ENCODE data around the gene CD22.

Gene CD22

GRCh38 chr19:35295792-35296462, 33.1 kb upstream of the CD22 start:
- DNase-seq (ENCODE audit: low read depth, low spot score): no peak

- DNase-seq (ENCODE audit: low read depth, low spot score): no peak
These were observed 32.1 kb upstream of the CD22 start for GRCh38 chr19:35296644-35297514.

- DNase-seq (ENCODE audit: low read depth, low spot score): no peak
These were observed 31.5 kb upstream of the CD22 start for GRCh38 chr19:35297515-35297848.

GRCh38 chr19:35297922-35298321, 31.1 kb upstream of the CD22 start:
- no peak for DNase-seq (ENCODE audit: low read depth, low spot score)

- DNase-seq (ENCODE audit: low read depth, low spot score): no peak
These were observed 30.4 kb upstream of the CD22 start for GRCh38 chr19:35298561-35298972.

- DNase-seq (ENCODE audit: low read depth, low spot score): no peak
These were observed 29.3 kb upstream of the CD22 start for GRCh38 chr19:35299523-35300338.

GRCh38 chr19:35300339-35300649, 28.7 kb upstream of the CD22 start:
- no peak for DNase-seq (ENCODE audit: low read depth, low spot score)

GRCh38 chr19:35301961-35302360, 27.0 kb upstream of the CD22 start:
- DNase-seq (ENCODE audit: low read depth, low spot score): no peak

- no peak for DNase-seq (ENCODE audit: low read depth, low spot score)
These were observed 26.5 kb upstream of the CD22 start for GRCh38 chr19:35302446-35302845.

GRCh38 chr19:35303357-35303915, 25.6 kb upstream of the CD22 start:
- no peak for DNase-seq (ENCODE audit: low read depth, low spot score)

GRCh38 chr19:35304036-35304435, 25.0 kb upstream of the CD22 start:
- DNase-seq (ENCODE audit: low read depth, low spot score): no peak

- no peak for DNase-seq (ENCODE audit: low read depth, low spot score)
These were observed 23.8 kb upstream of the CD22 start for GRCh38 chr19:35305181-35305580.

- DNase-seq (ENCODE audit: low read depth, low spot score): no peak
These were observed 22.3 kb upstream of the CD22 start for GRCh38 chr19:35306473-35307246.

- no peak for DNase-seq (ENCODE audit: low read depth, low spot score)
These were observed 21.1 kb upstream of the CD22 start for GRCh38 chr19:35307931-35308330.

GRCh38 chr19:35308910-35309309, 20.1 kb upstream of the CD22 start:
- DNase-seq (ENCODE audit: low read depth, low spot score): no peak

- no peak for DNase-seq (ENCODE audit: low read depth, low spot score)
These were observed 19.3 kb upstream of the CD22 start for GRCh38 chr19:35309481-35310279.

- no peak for DNase-seq (ENCODE audit: low read depth, low spot score)
These were observed 18.7 kb upstream of the CD22 start for GRCh38 chr19:35310331-35310730.

GRCh38 chr19:35310811-35311465, 18.0 kb upstream of the CD22 start:
- no peak for DNase-seq (ENCODE audit: low read depth, low spot score)

- no peak for DNase-seq (ENCODE audit: low read depth, low spot score)
These were observed 16.9 kb upstream of the CD22 start for GRCh38 chr19:35311901-35312665.

Measured in activated naive CD8-positive, alpha-beta T cell treated with anti-CD3 and anti-CD28 coated beads, Interleukin-2, amount 50 U/mL, for 16 hours (primary cell).